Hematopoietic multipotent progenitor cell treated with erythropoietin and hydrocortisone succinate and interleukin-3 and kit ligand, for 4 days (in vitro differentiated cells): ENCODE data around the gene ZNF215.
"Not testable (repeated sequence)": the region's sequence is repeated elsewhere in the genome, so short reads cannot be mapped to it uniquely, and the experiment has no call there.

ENCODE experiments used
- DNase-seq: peaks from one replicate; pipeline ENCODE4 v3.0.0-alpha.2; 2015

The ZNF215 gene

GRCh38 chr11:6943131-6943530 is 16.9 kb downstream of the ZNF215 start:
- no peak for DNase-seq

DNA sequence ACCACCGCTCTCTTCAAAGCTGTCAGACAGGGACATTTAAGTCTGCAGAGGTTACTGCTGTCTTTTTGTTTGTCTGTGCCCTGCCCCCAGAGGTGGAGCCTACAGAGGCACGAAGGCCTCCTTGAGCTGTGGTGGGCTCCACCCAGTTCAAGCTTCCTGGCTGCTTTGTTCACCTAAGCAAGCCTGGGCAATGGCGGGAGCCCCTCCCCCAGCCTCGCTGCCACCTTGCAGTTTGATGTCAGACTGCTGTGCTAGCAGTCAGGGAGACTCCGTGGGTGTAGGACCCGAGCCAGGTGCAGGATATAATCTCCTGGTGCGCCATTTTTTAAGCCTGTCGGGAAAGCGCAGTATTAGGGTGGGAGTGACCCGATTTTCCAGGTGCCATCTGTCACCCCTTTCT is 28.0 kb downstream of the ZNF215 start:
- not testable (repeated sequence) for DNase-seq

DNA sequence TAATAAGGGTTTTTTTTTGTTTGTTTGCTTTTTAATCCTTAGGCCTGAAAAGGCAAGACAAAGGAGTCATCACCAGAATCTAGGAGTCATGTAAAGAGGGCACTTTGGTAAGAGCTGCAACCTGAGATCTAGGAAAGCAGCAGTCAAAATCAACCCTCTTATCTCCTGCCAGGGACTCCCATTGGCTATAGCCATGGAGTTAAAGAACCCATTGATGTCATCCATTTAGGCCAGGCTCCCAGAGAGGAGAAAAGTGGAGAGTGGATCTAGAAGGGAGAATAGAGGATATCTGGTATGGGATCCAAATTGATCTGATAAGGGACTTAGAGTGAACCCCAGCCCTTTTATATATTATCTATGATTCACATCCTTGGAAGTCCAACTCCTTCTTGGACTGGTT is 35.9 kb downstream of the ZNF215 start:
- no peak for DNase-seq

DNA sequence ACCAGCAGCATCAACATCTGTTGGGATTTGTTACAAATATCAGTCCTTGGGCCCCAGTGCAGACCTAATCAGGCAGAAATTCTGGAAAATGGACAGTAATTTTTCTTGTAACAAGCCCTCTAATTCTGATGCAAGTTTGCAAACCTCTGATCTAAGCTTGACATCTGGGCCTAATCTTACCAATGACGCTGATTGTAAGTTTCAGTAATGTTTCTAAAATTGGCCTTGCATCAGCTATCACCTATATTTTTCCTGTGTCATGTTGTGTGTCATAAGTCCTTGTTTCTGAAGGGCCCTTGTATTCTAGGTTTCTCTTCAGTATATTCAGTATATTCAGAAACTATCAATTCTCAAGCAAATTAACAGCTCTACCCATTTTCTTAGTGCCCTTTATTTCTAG is 36.4 kb downstream of the ZNF215 start:
- DNase-seq = no peak

DNA sequence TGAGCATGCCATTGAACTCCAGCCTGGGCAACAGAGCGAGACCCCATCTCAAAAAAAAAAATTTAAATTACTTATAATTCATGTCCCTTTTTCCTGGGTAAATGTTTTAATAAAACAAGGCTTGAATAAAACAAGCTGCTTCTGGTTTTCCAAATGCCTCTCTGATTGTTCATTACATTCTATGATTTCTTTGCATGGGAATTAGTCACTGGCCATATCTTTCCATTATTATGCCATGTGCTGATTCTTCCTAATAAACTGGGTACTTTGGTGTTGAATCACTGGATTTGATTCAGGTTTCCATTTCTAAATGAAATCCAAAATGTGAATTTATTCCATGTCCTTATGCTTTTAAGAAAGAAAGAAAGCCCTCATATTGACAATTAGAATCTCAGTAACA is 42.6 kb downstream of the ZNF215 start:
- DNase-seq = no peak

DNA sequence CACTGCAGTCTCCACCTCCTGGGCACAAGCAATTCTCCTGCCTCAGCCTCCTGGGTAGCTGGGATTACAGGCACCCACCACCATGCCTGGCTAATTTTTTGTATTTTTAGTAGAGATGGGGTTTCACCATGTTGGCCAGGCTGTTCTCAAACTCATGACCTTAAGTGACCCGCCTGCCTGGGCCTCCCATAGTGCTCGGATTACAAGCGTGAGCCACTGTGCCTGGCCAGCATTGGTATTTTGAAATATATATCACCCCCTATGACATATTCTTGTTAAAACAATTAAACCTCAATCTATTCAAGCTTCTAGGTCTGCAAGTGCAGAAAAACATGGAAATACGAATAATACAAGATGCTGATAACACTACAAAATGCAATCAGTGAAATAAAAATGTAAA is 43.6 kb downstream of the ZNF215 start:
- not testable (repeated sequence) for DNase-seq

DNA sequence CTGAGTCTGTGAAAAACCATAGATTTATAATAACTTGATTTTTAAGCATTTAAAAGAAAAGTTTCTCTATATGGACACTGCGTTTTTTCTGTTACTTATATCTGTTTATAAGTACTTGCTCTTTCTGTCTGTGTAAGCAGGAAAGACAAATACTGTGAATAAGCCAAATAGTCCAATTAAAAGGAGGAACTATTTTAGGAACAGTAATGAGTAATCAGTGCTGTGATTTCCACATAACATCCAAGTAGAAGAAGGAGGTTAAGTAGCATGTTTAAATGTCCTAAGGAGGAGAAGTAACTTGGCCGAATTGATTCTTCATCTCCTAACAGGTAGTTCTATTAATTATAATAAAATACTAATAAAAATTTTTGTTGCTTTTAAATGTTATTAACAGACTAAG is 53.1 kb downstream of the ZNF215 start:
- DNase-seq = no peak

- no peak for DNase-seq
These were observed 60.3 kb downstream of the ZNF215 start for GRCh38 chr11:6986487-6986886.

- DNase-seq = no peak
These were observed 62.3 kb downstream of the ZNF215 start for GRCh38 chr11:6988506-6988905.

DNA sequence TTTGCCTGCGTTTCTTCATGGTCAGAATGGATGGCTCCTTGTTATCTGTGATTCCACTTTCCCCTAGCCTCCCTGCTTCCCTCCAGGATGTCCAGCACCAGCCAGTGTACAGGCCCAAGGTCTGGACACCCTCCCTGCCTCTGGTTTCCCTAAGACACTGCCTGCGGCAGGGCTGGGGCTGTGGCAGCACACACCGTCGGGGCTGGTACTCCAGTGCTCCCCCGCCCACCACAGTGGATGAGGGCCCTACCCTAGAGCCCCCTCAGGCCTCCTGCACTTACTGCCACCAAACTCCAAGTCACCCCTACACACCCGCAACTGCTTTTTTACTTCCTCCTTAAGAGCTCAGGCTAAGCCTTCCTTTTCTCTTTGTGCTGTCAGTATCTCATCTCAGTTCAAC is 65.0 kb downstream of the ZNF215 start:
- peak; percentile 19 for DNase-seq

DNA sequence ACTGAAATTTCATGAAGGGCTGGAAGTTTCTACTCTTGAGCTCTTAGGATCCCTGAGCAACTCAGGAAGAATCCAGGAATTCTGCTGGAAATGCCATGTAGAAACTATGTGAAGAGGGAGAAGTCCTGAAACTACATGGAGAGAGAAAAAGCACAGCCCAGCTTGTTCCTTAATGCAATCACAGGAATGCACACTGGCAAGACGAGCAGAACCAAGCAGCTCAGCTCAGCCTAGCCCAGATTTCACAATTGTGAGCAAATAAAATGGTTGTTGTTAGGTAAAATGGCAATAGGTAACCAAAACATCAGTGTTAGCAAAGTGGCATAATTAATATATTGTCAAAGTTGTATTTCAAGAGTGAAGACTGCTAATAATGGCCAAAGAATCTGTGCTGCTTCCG is 65.8 kb downstream of the ZNF215 start:
- DNase-seq = no peak

DNA sequence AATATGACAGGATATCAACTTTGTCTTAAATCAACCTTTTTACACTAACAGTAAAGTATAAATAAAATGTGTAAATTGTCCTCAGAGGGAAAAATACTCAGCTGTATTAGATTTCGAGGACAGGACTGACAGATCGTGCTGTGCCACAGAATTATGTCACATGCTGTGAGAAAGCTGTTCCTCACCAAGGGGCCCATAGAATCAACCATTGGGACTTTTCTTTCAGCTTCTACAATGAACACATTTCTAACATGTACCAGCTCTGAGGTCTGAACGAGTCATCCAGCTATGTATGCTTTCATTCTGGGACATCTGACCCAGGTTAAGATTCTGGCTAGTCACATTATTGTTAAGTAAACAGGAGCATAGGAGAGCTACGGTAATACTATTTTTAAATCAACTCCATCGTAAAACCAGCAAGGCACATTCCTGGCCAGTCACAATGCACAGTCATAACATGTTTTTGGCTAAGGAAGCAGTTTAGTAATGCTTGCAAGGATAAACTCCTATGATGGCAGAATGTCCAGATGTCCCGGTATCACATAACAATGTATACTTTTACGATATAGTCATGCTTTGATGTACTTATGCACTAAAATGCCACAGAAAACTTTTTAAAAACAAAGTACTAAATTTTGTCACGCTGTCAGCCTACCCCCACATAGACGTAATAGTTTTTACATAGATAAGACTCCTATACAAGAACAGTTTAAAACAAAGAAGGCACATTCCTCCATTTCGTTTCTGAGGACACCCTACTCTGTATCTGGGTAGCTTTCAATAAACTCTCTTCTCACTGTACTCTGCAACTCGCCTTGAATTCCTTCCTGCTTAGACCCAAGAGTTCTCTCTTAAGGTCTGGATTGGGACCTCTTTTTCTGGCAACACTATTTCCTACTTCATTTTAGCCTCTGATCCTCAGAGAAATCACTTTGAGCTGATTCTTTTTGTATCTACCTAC is 66.5 kb downstream of the ZNF215 start:
- no peak for DNase-seq

DNA sequence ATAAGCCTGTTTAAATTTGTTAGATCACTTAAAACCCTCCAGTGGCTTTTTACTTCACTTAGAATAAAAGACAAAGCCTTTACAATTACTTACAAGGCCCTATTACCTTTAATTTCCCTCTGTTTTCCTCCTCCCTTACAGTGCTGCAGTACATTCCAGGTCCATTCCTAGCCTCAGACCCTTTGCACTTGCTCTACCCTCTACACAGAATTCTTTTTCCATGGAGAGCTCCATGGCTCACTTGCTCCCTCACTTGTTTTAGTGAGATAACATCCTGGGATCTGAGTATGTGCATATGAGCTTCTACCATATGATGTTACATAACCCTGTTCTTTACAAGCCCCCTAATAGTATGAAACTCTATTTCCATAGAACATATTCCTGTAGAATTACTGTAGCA is 69.5 kb downstream of the ZNF215 start:
- no peak for DNase-seq

DNA sequence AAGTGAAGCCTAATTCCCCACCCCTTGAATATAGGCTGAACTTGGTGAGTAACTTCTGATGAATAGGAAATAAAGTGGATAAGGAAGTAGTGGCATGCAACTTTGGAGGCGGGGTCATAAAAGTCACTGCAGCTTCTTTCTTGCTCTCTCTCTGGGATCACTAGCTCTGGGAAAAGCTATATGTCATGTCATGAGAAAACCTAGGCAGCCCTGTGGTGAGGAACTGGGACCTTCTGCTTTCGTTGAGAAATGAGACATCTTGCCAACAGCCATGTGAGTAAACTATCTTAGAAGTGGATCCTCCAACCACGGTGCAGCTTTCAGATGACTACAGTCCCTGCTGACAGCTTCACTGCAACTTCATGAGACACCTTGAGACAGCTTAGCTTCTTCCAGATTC is 78.3 kb downstream of the ZNF215 start:
- DNase-seq = peak; percentile 35
